ENCODE measurements around the gene THOC5.
A peak's percentile ranks its signal among the peaks of the same experiment; 100 is the strongest.
"Not testable (repeated sequence)": the region's sequence is repeated elsewhere in the genome, so short reads cannot be mapped to it uniquely, and the experiment has no call there.

Gene THOC5

DNA sequence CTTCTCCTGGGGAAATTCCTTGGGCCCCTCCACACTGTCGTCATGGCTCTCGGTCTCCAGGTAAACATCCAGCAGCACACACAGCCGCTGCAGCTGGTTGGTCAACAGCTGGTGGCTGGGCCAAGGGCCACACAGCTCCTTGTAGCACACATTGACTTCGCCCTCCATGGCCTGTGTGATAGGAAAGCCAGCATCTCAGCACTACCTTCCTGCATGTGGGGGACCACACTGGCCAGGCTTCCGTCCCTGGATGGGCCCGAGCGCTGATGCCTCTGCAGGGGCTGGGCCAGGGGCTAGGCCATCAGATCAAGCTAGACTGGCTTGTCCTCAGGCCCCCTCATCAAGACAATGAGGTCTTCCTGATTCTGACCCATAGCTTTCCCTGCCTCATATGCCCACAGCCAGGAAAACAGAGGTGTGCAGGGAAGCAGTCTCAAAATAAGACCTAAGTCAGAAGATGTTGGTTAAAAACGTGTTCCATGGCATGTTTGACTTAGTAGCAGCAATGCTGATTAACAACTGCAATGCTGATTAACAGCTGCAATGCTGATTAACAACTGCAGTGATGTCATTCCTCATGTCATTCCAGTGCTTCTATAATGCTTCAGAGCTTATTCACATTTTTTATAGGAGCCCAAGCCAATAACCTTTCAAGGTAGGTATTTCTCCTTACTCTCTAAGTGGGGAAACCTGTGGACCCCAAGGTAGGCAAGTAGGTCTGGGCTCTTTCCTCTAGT lies 42.3 kb downstream of the THOC5 start:
- DNase-seq (ENCODE audit: low read depth, low spot score) = no peak

GRCh38 chr22:29510542-29510941 lies 43.0 kb downstream of the THOC5 start:
- DNase-seq (ENCODE audit: low read depth, low spot score) = no peak

GRCh38 chr22:29509815-29510214 lies 43.7 kb downstream of the THOC5 start:
- DNase-seq (ENCODE audit: low read depth, low spot score) = no peak

DNA sequence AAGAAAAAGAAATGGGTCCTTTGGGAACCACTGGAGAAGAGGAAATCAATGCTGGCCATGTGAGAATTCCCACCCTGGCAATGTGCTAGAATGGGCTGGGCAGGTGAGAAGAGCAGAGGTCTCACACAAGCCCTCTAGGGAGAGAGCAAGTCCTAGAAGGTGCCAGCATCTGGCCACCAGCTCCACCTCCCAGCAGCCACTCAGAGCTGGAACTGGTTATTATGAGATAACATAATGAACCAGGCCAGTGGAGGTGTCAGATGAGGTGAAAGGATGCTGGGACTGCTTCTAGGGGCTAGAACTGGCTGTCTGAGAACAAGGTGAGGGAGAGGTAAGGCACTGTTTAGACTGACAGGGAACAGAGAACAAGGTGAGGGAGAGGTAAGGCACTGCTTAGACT lies 44.3 kb downstream of the THOC5 start:
- no peak for DNase-seq (ENCODE audit: low read depth, low spot score)

- DNase-seq (ENCODE audit: low read depth, low spot score) = no peak
Observed at GRCh38 chr22:29503811-29504372, 49.7 kb downstream of the THOC5 start.

- DNase-seq (ENCODE audit: low read depth, low spot score) = no peak
Observed at GRCh38 chr22:29499852-29500251, 53.7 kb downstream of the THOC5 start.

DNA sequence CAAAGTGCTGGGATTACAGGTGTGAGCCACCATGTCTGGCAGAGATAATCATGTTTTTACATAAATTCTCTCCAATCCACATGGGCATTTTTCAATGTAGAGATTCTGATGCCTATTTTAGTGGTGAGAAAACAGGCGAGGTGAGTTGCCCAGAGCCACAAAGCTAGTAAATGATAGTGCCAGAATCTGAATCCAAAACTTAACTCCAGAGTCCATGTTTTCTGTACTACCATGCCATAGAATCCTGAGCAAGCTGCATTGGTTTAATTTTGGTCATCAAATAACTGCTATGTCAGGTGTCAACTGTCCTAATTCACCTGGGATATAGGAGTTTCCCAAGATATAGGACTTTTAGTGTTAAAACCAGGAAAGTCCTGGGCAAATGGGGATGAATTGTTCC lies 59.9 kb downstream of the THOC5 start:
- DNase-seq (ENCODE audit: low read depth, low spot score) = no peak

- no peak for DNase-seq (ENCODE audit: low read depth, low spot score)
Observed at GRCh38 chr22:29491012-29491411, 62.5 kb downstream of the THOC5 start.

DNA sequence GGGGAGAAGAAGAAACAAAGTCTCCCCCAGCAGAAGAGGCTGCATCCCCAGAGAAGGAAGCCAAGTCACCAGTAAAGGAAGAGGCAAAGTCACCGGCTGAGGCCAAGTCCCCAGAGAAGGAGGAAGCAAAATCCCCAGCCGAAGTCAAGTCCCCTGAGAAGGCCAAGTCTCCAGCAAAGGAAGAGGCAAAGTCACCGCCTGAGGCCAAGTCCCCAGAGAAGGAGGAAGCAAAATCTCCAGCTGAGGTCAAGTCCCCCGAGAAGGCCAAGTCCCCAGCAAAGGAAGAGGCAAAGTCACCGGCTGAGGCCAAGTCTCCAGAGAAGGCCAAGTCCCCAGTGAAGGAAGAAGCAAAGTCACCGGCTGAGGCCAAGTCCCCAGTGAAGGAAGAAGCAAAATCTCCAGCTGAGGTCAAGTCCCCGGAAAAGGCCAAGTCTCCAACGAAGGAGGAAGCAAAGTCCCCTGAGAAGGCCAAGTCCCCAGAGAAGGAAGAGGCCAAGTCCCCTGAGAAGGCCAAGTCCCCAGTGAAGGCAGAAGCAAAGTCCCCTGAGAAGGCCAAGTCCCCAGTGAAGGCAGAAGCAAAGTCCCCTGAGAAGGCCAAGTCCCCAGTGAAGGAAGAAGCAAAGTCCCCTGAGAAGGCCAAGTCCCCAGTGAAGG lies 64.3 kb downstream of the THOC5 start:
- DNase-seq (ENCODE audit: low read depth, low spot score) = not testable (repeated sequence)

DNA sequence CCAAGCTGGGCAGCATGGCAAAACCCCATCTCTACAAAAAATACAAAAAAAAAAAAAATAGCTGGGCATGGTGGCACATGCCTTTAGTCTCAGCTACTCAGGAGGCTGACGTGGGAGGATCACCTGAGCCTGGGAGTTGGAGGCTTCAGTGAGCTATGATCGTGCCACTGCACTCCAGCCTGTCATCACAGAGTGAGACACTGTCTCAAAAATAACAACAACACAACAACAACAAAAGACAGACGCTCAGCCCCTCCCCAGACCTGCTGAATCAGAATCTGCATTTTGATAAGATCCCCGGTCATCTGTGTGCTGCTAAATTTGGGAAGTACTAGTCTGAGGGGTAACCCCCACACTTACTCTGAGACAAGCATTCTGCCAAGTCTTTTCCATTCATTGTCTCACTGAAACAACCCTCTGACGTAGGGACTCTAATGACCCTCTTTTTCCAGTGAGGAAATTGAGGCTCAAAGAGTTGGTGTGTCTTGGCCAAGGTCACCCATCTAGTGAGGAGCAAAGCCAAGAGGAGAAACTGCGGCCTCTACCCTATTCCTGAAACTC lies 66.1 kb downstream of the THOC5 start:
- no peak for DNase-seq (ENCODE audit: low read depth, low spot score)

GRCh38 chr22:29485448-29485847 lies 68.1 kb downstream of the THOC5 start:
- DNase-seq (ENCODE audit: low read depth, low spot score) = no peak

- DNase-seq (ENCODE audit: low read depth, low spot score) = no peak
Observed at GRCh38 chr22:29484642-29485041, 68.9 kb downstream of the THOC5 start.

DNA sequence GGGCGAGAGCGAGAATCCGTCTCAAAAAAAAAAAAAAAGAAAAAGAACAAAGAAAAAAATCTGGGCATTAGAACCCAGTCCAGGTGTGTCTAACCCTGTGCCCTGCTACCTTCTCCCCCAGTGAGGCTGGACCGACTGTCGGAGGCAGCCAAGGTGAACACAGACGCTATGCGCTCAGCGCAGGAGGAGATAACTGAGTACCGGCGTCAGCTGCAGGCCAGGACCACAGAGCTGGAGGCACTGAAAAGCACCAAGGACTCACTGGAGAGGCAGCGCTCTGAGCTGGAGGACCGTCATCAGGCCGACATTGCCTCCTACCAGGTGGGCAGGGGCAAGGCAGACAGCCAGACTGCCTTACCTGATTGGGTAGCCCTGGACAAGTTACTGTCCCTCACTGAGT lies 70.3 kb downstream of the THOC5 start:
- peak; percentile 4 for DNase-seq (ENCODE audit: low read depth, low spot score)

DNA sequence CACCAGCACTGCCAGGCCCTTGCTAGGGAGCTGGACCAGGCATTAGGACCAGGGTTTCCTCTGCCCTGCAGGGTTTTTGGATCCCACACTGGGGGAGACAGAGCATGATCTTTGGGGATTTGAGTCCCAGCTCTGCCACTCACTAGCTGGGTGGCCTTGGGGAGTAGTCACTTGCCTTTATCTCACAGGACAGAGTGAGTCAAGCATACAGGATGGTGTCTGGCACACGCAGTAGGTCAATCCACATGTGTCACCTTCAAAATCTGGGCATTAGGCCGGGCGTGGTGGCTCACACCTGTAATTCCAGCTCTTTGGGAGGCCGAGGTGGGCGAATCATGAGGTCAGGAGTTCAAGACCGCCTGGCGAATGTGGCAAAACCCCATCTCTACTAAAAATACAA lies 70.8 kb downstream of the THOC5 start:
- no peak for DNase-seq (ENCODE audit: low read depth, low spot score)

DNA sequence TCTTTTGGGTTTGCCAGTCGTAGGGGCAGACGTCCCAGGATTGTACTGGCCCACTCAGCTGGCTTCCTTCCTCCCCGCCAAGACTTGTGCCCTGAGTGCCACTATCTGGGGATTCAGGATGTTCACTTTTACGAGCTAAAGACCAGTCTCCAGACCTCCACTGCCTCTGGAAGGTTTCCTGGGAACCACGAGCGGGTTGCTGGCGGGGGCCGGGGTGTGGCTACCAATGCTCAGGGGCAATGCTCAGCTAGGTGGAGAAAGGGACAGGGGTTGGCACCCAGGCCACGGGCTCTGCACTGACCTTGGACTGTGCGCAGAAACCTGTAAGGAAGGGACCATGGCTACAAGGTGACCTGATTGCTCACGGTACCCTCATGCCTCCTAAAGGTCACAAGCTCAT lies 71.3 kb downstream of the THOC5 start:
- no peak for DNase-seq (ENCODE audit: low read depth, low spot score)

DNA sequence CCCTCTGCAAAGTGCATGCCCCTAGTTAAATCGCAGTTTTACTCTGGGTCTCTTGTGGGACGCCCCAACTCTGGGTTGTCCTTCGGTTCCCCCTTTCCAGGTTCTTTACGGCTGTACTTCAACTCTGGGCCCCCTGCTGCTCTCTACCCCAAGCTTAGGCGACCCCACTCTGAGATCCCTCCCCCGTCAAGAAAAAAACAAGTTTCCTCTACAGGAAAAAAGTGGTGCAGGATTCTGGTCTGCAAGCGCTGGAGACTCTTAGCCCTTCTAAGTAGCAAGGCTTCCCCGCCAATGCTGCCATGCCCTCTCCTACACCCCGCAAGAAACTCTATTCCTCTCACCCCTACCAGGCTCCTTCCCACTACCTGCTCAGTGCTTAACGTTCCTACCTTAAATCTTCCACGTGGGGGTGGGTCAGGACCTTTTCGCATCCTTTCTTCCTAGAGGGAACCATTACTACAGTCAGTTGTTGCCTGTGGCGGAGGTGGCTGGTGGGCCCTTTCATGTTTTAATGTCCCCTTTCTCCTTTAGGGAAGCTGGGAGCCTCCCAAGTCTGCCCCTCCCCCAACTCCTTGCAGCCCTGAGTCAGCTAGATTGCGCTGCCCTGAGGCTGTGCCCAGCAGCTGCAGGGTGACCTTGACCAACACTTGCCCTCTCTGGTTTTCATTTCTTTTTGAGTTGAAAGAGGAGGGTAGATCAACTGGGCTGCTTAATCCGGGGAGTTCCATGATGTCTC lies 72.1 kb downstream of the THOC5 start:
- peak; percentile 78 for DNase-seq (ENCODE audit: low read depth, low spot score)

GRCh38 chr22:29480512-29481264 lies 72.9 kb downstream of the THOC5 start:
- DNase-seq (ENCODE audit: low read depth, low spot score) = peak; percentile 91

DNA sequence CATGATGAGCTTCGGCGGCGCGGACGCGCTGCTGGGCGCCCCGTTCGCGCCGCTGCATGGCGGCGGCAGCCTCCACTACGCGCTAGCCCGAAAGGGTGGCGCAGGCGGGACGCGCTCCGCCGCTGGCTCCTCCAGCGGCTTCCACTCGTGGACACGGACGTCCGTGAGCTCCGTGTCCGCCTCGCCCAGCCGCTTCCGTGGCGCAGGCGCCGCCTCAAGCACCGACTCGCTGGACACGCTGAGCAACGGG lies 73.4 kb downstream of the THOC5 start:
- DNase-seq (ENCODE audit: low read depth, low spot score) = no peak

- peak; percentile 79 for DNase-seq (ENCODE audit: low read depth, low spot score)
Observed at GRCh38 chr22:29479417-29480261, 73.9 kb downstream of the THOC5 start, which contains the start of gene NEFH. Gene NEFH (plus strand): TSS chr22:29480218. CDS start chr22:29480263, 45 bp downstream.
